ENCODE results near the gene FAM20C. TPM values are rescaled to one million over a fixed set of nuclear protein-coding genes. Genes with fewer than 3 reads are reported as not detected.
"Not testable (repeated sequence)": the region's sequence is repeated elsewhere in the genome, so short reads cannot be mapped to it uniquely, and the experiment has no call there.

The FAM20C gene
- total RNA-seq, 2 donors from 2014 or later: 18.5 to 18.9 TPM

- no peaks in the 10 kb centered on the region for H3K9me3 ChIP-seq
- no peak overlapping the region for H3K4me3 ChIP-seq
- DNase-seq: peak; percentile 81
- no peaks in the 10 kb centered on the region for H3K27me3 ChIP-seq
- H3K27ac ChIP-seq: peak overlapping the region; percentile 26
- H3K9ac ChIP-seq (ENCODE audit: low read depth in 2 of 2, low read length in 2 of 2): peak overlapping the region; percentile 52 to 58
- no peak for TF ChIP-seq CTCF (IDR thresholded peaks at IDR 0.05)
- intact Hi-C loops (cut with DNase I): no loop called here
- peaks cover 4% of the 10 kb centered on the region for H3K36me3 ChIP-seq
- peaks cover 4% of the 10 kb centered on the region for H3K4me1 ChIP-seq
Observed at GRCh38 chr7:260441-261281, 68.3 kb downstream of the FAM20C start.

- H3K4me3 ChIP-seq: no peak overlapping the region
- peaks cover 2% of the 10 kb centered on the region for H3K36me3 ChIP-seq
- DNase-seq: no peak
- H3K27me3 ChIP-seq: no peaks in the 10 kb centered on the region
- H3K27ac ChIP-seq: no peak overlapping the region
- TF ChIP-seq CTCF (IDR thresholded peaks at IDR 0.05): no peak
- no peaks in the 10 kb centered on the region for H3K9me3 ChIP-seq
- H3K9ac ChIP-seq (ENCODE audit: low read depth in 2 of 2, low read length in 2 of 2): peak overlapping the region in 1 of 2 donors; percentile 52
- intact Hi-C loops (cut with DNase I): no loop called here
- H3K4me1 ChIP-seq: peaks cover 4% of the 10 kb centered on the region
Observed at GRCh38 chr7:261341-262250, 69.2 kb downstream of the FAM20C start.

- Histone ChIP-seq H3K27ac (no peak overlapping the region), H3K9me3 (no peaks in the 10 kb centered on the region), H3K4me1 (peaks cover 4% of the 10 kb centered on the region), H3K27me3 (no peaks in the 10 kb centered on the region), H3K9ac (ENCODE audit: low read depth in 2 of 2, low read length in 2 of 2) (no peak overlapping the region), H3K4me3 (no peak overlapping the region), H3K36me3 (no peaks in the 10 kb centered on the region)
- intact Hi-C loops (cut with DNase I): no loop called here
- TF ChIP-seq CTCF (IDR thresholded peaks at IDR 0.05): no peak
- DNase-seq: no peak
Observed at GRCh38 chr7:262251-262572, 69.8 kb downstream of the FAM20C start.

- DNase-seq; H3K27ac ChIP-seq; H3K9me3 ChIP-seq; H3K36me3 ChIP-seq; H3K27me3 ChIP-seq; H3K9ac ChIP-seq (ENCODE audit: low read depth in 2 of 2, low read length in 2 of 2); H3K4me3 ChIP-seq; intact Hi-C loops (cut with DNase I); H3K4me1 ChIP-seq: not testable (repeated sequence)
Observed at GRCh38 chr7:262631-263311, 70.4 kb downstream of the FAM20C start.

- intact Hi-C loops (cut with DNase I); H3K27me3 ChIP-seq; H3K4me1 ChIP-seq; H3K4me3 ChIP-seq; H3K36me3 ChIP-seq; H3K9me3 ChIP-seq: not testable (repeated sequence)
- peak; percentile 62 for DNase-seq
- peak overlapping the region; percentile 14 to 70 for H3K9ac ChIP-seq (ENCODE audit: low read depth in 2 of 2, low read length in 2 of 2)
- H3K27ac ChIP-seq: peak overlapping the region; percentile 76
- peak; percentile 68 for TF ChIP-seq CTCF (IDR thresholded peaks at IDR 0.05)
Observed at GRCh38 chr7:263483-264351, 71.3 kb downstream of the FAM20C start.
